ENCODE data around the gene AKAP6. TPM values are rescaled to one million over a fixed set of nuclear protein-coding genes. Genes with fewer than 3 reads are reported as not detected.

AKAP6 gene
- total and polyA plus RNA-seq, 2 experiments from 2014 or later = 0.38 to 0.42 TPM

DNA sequence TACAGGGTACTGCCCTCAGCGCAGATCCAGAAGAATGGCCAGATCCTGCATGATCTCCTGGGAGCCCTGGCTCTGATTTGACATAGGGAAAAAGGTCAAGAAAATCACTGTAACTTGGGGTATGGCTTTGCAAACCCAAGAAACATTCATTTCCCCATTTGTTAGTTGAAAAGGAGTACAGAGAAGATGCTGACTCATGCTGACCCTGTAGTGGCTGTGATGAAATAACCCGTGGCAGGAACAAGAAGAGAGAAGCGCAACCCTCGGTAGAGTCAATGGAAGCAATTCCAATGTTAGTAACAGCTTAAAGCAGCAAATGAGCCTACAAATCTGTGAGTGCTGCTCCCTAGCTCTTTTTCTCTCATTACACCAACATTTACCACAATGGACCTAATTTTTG lies 328.0 kb downstream of the AKAP6 start:
- H3K4me3 ChIP-seq = no peak overlapping the region
- Mint-ChIP-seq H3K36me3 (ENCODE audit: low read depth) (no peaks in the 10 kb centered on the region), H3K4me3 (no peak overlapping the region), H3K27me3 (ENCODE audit: insufficient read depth, low read depth, poor library complexity) (peaks cover 1% of the 10 kb centered on the region), H3K4me1 (peaks cover 12% of the 10 kb centered on the region; the same call in 2 of the 3 replicates), H3K27ac (peak overlapping the region; percentile 75; the same call in 1 of the 2 replicates), H3K9me3 (no peaks in the 10 kb centered on the region)
- H3F3A ChIP-seq (replicated peaks; ENCODE audit: low read depth) = no peaks in the 10 kb centered on the region
- TF ChIP-seq ZNF331 (CRISPR knock-in tag; IDR thresholded peaks at IDR 0.05; ENCODE audit: low read depth) (no peak), STAT1 (IDR thresholded peaks at IDR 0.05; ENCODE audit: unreplicated experiment) (no peak), EZH2 (IDR thresholded peaks at IDR 0.05; ENCODE audit: low read depth, unreplicated experiment) (no peak), CREB1 (CRISPR knock-in tag; IDR thresholded peaks at IDR 0.05; ENCODE audit: low read depth) (no peak), ZNF114 (CRISPR knock-in tag; IDR thresholded peaks at IDR 0.05) (no peak), JUNB (IDR thresholded peaks at IDR 0.05; ENCODE audit: unreplicated experiment) (no peak)
- TF ChIP-seq, protein P1, sequence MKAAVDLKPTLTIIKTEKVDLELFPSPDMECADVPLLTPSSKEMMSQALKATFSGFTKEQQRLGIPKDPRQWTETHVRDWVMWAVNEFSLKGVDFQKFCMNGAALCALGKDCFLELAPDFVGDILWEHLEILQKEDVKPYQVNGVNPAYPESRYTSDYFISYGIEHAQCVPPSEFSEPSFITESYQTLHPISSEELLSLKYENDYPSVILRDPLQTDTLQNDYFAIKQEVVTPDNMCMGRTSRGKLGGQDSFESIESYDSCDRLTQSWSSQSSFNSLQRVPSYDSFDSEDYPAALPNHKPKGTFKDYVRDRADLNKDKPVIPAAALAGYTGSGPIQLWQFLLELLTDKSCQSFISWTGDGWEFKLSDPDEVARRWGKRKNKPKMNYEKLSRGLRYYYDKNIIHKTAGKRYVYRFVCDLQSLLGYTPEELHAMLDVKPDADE (IDR thresholded peaks at IDR 0.05) = no peak
- TF ChIP-seq, protein P2, sequence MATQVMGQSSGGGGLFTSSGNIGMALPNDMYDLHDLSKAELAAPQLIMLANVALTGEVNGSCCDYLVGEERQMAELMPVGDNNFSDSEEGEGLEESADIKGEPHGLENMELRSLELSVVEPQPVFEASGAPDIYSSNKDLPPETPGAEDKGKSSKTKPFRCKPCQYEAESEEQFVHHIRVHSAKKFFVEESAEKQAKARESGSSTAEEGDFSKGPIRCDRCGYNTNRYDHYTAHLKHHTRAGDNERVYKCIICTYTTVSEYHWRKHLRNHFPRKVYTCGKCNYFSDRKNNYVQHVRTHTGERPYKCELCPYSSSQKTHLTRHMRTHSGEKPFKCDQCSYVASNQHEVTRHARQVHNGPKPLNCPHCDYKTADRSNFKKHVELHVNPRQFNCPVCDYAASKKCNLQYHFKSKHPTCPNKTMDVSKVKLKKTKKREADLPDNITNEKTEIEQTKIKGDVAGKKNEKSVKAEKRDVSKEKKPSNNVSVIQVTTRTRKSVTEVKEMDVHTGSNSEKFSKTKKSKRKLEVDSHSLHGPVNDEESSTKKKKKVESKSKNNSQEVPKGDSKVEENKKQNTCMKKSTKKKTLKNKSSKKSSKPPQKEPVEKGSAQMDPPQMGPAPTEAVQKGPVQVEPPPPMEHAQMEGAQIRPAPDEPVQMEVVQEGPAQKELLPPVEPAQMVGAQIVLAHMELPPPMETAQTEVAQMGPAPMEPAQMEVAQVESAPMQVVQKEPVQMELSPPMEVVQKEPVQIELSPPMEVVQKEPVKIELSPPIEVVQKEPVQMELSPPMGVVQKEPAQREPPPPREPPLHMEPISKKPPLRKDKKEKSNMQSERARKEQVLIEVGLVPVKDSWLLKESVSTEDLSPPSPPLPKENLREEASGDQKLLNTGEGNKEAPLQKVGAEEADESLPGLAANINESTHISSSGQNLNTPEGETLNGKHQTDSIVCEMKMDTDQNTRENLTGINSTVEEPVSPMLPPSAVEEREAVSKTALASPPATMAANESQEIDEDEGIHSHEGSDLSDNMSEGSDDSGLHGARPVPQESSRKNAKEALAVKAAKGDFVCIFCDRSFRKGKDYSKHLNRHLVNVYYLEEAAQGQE (IDR thresholded peaks at IDR 0.05; ENCODE audit: unreplicated experiment) = no peak
- TF ChIP-seq, protein P3, sequence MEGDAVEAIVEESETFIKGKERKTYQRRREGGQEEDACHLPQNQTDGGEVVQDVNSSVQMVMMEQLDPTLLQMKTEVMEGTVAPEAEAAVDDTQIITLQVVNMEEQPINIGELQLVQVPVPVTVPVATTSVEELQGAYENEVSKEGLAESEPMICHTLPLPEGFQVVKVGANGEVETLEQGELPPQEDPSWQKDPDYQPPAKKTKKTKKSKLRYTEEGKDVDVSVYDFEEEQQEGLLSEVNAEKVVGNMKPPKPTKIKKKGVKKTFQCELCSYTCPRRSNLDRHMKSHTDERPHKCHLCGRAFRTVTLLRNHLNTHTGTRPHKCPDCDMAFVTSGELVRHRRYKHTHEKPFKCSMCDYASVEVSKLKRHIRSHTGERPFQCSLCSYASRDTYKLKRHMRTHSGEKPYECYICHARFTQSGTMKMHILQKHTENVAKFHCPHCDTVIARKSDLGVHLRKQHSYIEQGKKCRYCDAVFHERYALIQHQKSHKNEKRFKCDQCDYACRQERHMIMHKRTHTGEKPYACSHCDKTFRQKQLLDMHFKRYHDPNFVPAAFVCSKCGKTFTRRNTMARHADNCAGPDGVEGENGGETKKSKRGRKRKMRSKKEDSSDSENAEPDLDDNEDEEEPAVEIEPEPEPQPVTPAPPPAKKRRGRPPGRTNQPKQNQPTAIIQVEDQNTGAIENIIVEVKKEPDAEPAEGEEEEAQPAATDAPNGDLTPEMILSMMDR (conservative IDR thresholded peaks at IDR 0.05; ENCODE audit: low read depth in 2 of 2) = no peak
- H3K4me2 ChIP-seq = no peak overlapping the region
- H3K27ac ChIP-seq (ENCODE audit: low read depth) = no peak overlapping the region
- no peaks in the 10 kb centered on the region for H3K4me1 ChIP-seq (ENCODE audit: insufficient read depth)
- no peaks in the 10 kb centered on the region for H4K20me1 ChIP-seq (replicated peaks; ENCODE audit: insufficient read depth)
- DNase-seq (ENCODE audit: low spot score) = no peak
- 0 out of 2 replicates have a peak, but pooled peaks cover 3% of the 10 kb centered on the region for H3K9me2 ChIP-seq (ENCODE audit: insufficient read depth)
- H3K36me3 ChIP-seq (ENCODE audit: insufficient read depth) = no peaks in the 10 kb centered on the region
- H2AFZ ChIP-seq = peak overlapping the region; percentile 84
- ATAC-seq = no peak
- no peaks in the 10 kb centered on the region for H3K27me3 ChIP-seq (ENCODE audit: insufficient read depth)
- H3K79me2 ChIP-seq (replicated peaks; ENCODE audit: insufficient read depth) = no peaks in the 10 kb centered on the region

DNA sequence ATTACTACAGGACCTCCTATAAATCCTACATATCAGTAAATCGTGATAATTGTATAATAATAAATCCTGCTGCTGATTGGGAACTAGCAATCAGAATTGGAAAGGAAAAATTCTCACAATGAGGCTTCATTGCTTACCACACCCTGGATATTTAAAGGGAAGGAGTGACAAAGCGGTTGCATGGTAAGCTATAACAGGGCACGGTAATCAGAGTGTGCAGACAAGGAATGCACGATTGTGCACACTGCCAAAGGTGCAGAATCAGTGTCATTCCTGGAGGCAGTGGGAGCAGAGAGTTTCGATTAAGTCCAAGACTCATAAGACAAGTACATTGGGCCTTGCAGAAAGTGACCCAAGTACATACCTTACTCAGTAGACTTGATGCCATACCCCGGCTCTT lies 332.1 kb downstream of the AKAP6 start:
- H3K36me3 ChIP-seq (ENCODE audit: insufficient read depth) = no peaks in the 10 kb centered on the region
- H3K4me1 ChIP-seq (ENCODE audit: insufficient read depth) = peaks cover 9% of the 10 kb centered on the region
- DNase-seq (ENCODE audit: low spot score) (no peak), ATAC-seq (no peak)
- no peak overlapping the region for H3K4me3 Mint-ChIP-seq
- H4K20me1 ChIP-seq (replicated peaks; ENCODE audit: insufficient read depth) = no peaks in the 10 kb centered on the region
- H3K36me3 Mint-ChIP-seq (ENCODE audit: low read depth) = no peaks in the 10 kb centered on the region
- peaks cover 4% of the 10 kb centered on the region for H3K9me2 ChIP-seq (ENCODE audit: insufficient read depth)
- no peak overlapping the region for H3K27ac Mint-ChIP-seq
- H3K27me3 ChIP-seq (ENCODE audit: insufficient read depth) = no peaks in the 10 kb centered on the region
- H3K4me2 ChIP-seq = no peak overlapping the region
- no peak overlapping the region for H3K27ac ChIP-seq (ENCODE audit: low read depth)
- H3K27me3 Mint-ChIP-seq (ENCODE audit: insufficient read depth, low read depth, poor library complexity) = no peaks in the 10 kb centered on the region
- H3F3A ChIP-seq (replicated peaks; ENCODE audit: low read depth) = no peaks in the 10 kb centered on the region
- peaks cover 22% of the 10 kb centered on the region; the same call in 2 of the 3 replicates for H3K4me1 Mint-ChIP-seq
- H3K9me3 Mint-ChIP-seq = no peaks in the 10 kb centered on the region
- no peak overlapping the region for H3K4me3 ChIP-seq
- 0 out of 2 replicates have a peak overlapping the region, but pooled peaks have one; percentile 17 for H2AFZ ChIP-seq
- no peaks in the 10 kb centered on the region for H3K79me2 ChIP-seq (replicated peaks; ENCODE audit: insufficient read depth)
- no peak for TF ChIP-seq NANOG (IDR thresholded peaks at IDR 0.05; ENCODE audit: borderline replicate concordance)
- TF ChIP-seq JUNB (IDR thresholded peaks at IDR 0.05; ENCODE audit: unreplicated experiment) = no peak

Measured in GM23338 (cell line).